Measurements from ENCODE around the gene SBNO2.
"Not testable (repeated sequence)": the region's sequence is repeated elsewhere in the genome, so short reads cannot be mapped to it uniquely, and the experiment has no call there.

SBNO2 gene

GRCh38 chr19:1116726-1117581 is 57.1 kb downstream of the SBNO2 start:
- DNase-seq, result no peak

DNA sequence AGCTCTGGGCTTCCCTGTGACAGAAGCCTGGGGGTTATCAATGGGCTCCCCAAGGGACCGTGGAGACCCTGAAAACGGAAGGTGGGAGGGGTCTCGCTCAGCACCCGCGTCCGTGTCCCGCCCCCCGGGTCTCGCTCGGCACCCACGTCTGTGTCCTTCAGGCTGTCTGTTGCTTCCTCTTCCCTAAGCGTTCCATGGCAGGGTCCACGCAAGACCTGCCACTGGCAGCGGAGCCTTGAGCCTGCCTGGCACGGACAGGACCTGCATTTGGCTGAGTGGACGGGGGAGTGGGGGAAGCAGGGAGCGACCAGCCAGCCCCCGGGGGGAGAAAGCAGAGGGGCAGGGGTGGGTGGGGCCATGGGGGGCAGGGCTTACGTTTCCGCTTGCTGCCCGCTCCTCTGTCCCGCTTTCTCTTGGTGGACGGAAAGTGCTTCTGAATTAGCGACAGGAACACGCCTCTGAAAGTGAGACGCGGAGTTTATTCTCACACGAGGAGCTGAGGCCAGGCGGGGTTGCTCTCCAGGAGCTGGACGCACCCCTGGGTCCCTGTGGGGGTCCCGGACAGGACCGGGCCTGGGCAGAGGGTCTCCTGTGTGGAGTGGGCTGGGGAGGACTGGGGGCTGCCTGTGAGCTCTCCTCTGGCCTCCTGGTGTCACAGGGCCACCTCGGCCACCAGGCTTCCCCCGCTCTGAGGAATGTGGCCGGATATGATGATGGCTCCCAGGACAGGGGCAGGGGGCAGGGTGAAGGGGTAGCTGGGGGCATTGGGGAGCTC is 58.2 kb downstream of the SBNO2 start:
- DNase-seq, result no peak

DNA sequence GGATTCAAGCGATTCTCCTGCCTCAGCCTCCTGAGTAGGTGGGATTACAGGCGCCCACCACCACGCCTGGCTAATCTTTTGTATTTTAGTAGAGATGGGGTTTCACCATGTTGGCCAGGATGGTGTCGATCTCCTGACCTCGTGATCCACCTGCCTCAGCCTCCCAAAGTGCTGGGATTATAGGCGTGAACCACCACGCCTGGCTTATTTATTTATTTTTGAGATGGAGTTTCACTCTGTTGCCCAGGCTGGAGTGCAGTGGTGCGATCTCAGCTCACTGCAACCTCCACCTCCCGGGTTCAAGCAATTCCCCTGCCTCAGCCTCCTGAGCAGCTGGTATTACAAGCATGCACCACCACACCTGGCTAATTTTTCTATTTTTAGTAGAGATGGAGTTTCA is 59.3 kb downstream of the SBNO2 start:
- DNase-seq, result not testable (repeated sequence)

DNA sequence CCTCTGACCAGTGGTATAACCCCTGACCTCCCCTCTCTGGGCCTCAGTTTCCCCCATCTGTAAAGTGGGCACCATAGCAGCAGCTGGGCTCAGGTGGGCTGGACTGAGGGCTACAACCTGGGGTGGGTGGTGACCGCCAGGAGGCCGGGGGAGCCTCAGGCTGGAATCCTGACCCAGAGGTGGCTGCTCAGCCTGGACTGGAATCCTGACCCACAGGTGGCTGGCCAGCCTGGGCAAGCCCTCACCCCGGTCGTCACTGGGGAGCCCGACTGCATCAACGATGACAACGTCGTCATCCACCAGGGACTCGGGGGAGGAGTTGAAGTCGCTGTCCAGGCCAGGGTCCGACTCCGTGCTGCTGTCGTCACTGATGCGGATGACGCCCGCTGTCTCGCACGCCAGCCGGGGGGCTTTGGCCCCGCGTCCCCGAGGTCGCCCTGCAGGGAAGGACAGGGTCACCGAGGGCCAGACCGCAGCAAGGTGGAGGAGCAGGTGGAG is 60.0 kb downstream of the SBNO2 start:
- DNase-seq, result no peak

DNA sequence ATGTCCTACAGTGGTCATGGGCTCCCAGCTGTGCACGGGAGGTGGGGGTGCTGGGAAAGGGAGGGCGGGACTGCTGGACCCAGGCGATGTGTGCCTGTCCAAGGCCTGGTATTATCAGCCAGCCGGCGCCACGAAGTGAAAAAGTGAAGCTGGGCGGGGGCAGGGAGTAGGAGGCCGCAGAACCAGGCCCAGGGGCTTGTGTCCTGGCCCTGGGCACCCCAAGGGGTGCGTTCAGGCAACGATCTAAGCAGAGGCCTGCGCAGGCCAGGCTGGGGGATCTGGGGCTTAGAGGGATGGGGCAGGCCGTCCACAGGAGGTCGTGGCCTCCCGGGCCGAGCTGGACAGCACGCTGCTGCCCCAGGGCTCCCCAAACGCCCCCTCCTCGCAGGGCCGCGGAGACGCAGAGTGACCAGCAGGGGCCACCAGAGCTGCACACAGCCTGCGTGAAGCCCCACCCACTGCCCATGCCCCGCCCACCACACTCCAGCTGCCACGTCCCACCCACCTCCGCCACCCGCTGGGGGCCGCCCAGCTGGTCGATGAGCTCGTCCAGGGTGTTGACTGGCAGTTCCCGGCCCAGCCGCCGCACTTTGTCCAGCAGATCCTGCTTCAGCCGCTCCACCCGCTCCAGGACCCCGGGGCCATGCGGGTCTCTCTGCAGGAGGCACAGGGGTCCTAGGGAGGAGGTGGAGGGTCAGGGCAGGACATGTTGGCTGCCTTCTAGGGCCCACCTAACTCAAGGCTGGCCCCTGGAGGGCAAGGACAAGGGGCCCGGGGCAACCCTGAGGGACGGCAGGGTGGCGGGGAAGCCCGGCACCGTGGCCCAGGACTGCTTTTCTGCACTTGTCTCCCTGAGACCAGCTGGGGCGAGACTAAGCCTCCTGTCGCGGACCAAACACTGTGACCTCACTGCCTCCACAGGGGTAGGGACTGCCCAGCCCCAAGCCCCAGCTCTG is 60.8 kb downstream of the SBNO2 start:
- DNase-seq, result no peak

DNA sequence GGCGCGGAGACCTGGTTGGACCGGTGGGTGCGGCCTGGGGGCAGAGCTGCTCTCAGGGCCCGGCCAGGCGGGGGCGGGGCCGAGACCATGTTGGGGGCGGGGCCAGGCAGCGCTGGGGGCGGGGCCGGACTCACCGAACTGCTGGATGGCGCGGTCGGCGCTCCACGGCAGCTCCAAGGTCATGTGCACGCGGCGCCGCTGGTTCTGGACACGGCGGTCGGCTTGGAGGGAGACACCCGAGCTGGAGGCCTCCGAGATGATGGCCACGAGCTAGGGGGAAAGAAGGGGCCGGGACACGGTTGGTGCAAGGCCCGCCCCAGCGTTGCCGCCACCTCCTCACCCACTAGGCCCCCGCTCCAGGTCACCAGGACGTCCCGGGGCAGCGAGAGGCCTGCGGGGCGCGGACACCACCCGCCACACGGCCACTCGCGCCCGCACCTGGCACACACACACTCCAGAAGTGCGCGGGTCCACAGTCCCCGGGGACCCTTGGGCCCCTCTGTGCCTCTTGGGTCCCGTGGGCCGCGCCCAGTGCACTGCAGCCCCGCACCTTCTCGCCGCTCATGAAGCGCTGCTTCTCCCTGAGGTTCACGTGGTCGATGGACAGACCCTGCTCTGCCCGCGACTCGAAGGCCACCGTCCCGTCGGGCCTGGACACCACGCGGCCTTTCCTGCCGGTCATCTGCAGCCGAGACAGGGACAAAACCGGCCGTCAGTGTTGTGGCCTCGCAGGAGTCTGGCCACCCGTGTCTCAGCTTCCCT is 61.6 kb downstream of the SBNO2 start:
- no peak for DNase-seq

DNA sequence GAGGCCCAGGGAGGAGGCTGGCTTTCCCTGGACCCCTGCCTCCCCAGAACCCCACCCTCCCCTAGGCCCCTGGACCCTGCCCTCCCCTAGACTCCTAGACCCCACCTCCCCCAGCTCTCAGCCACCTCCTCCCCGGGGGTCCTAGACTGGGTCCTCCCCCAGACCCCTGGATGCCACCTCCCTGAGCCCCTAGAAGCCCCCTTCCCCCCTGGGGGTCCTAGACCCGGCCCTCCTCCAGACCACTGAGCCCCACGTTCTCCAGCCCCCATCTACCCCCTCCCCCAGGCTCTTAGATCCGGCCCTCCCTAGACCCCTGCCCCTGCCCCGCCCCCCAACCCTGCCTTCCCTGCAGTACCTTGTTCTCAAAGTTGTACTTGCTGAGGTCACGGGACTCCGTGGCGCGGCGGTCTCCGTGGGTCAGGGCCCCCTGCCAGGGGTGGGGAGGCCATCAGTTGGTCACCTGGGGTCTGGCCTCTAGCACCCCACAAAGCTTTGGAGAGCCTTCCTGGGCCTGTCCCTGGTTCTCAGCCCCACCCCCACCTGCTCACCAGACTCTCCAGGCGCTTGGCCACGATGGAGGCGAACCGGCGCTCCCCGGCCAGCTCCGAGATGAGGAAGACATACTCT is 62.3 kb downstream of the SBNO2 start:
- no peak for DNase-seq

DNA sequence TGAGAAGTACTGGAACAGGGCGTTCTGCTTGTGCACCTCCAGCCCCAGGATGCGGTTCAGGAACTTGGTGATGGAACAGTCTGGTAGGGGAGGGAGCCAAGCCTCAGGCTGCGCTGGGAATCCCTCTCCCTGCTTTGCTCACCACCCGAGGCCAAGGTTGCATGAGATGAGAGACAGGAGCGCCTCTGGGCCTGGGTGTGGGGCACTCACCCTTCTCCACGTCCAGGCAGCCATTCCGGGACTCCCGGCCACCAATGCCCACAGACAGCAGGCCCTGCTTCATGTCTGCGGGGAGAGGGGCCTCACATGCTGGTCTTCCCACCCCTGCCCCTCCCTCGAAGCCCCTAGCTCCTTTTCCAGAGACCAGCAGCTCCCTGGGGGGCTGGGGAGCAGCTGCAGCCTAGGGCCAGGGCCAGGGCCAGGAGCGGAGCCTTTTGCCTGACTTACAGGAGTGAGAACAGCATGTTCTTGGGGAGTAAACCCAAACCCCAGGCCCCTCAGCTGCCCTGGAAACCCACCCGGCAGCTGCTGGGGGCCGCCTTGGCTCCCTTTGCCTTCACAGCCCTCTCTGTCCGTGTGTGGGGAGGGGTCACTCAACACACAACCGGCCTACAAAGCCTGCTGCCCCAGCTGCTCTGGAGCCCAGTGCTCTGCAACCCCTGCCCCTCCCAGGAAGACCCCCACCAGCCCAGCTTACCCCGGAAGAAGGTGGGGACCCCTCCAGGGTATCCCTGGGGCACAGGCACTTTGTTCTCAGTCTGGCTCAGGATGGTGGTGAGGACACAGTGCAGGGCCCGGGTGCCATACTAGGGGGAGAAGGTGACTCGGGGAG is 63.0 kb downstream of the SBNO2 start:
- DNase-seq, result no peak

- DNase-seq, result no peak
These were observed 64.1 kb downstream of the SBNO2 start for GRCh38 chr19:1109697-1110671.

- no peak for DNase-seq
These were observed 65.0 kb downstream of the SBNO2 start for GRCh38 chr19:1109032-1109551.

DNA sequence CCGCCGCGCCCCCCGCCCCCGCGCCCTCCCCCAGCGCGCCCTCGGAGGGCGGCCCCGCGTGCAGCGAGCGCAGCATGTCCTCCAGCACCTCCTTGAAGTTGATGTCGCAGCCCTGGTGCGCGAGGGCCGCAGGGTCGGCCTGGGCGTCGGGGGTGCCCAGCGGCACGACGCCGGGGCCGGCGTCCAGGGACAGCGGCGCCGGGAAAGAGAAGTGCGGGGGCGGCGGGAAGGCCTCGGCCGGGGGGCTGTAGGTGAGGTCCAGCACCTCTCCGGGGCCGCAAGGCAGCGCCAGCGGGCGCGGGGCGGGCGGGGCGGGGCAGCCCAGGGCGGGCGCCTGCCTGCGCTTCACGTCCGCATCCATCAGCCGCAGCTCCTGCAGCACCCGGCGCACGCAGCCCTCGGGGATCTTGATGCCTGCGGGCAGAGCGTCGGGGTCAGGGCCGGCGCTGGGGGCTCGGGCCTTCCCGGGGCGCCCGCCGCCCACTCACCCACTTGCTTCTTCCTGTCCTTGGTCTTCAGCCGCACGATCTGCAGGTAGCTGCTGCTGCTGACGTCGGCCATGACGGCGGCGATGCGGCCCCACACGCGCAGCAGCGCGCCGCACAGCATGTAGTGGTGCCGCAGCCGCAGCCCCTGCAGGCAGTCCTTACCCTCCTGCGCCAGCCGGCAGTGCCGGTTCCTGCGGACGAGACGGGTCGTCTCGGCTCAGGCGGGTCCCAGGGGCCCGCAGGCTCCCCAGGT is 65.6 kb downstream of the SBNO2 start:
- no peak for DNase-seq

- DNase-seq, result no peak
These were observed 66.3 kb downstream of the SBNO2 start for GRCh38 chr19:1107661-1108261.

DNA sequence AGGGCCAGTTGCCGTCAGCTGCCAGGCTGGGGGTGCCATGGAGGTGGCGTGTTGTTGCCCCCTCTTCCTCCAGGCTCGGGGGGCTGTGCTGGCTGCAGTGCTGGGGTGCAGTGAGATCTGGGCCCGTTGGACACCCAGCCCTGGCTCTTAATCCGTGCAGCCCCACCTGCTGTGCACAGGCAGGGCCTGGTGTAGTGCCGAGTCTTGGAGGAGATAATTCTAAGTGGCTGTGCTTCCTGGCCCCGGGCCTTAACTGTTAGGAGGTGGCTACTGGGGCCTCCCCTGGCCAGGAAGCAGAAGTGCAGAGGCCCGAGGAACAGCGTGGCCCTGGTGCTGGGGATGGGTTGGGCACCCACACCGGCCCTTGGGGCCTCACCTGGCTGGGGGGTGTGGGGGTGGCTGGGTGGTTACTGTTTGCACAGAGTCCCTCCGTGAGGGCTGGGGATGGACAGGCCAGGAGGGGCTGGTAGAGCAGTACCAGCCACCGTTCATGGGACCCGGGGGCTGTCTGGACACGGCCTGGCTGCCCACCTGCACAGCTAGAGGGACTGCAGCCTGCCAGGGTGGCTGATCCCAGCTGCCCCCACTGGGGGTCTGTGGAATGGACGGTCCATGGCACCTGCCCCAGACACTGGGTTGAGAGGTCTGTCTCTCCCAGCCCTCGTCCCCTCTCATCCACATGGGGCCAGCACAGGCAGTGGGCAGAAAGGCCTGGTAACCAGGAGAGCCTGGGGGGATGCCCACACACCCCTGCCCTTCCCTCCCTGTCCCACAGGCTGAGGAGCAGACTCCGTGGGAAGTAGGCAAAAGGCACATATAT is 67.0 kb downstream of the SBNO2 start:
- no peak for DNase-seq

- no peak for DNase-seq
These were observed 67.9 kb downstream of the SBNO2 start for GRCh38 chr19:1105873-1106840.

DNA sequence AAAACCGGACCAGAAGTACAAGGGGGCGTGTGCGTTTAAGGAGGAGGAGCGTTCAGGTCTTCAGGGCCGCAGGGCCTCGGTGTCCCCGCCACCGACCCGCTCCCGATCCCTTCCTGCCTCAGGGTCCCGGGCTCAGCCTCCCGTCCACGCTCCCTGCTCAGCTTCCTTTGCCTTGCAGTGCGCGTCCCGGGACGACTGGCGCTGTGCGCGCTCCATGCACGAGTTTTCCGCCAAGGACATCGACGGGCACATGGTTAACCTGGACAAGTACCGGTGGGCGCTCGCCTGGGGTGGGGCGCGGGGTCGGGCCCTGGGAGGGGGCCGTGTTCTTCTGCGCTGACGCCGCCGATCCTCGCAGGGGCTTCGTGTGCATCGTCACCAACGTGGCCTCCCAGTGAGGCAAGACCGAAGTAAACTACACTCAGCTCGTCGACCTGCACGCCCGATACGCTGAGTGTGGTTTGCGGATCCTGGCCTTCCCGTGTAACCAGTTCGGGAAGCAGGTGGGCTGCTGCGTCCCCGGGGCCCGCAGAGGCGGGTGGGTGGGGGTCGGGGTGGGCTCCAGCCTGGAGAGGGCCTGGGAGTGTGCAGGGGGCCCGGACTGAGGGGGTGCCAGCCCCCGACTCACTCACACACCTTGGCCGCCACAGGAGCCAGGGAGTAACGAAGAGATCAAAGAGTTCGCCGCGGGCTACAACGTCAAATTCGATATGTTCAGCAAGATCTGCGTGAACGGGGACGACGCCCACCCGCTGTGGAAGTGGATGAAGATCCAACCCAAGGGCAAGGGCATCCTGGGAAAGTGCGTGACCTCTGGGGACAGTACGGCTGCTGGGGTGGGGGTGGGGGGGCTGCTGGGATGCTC is 68.8 kb downstream of the SBNO2 start:
- DNase-seq, result no peak
